H9 (cell line): ENCODE data around the gene NXPH3. TPM values are rescaled to one million over a fixed set of nuclear protein-coding genes. Genes with fewer than 3 reads are reported as not detected.

Experiments
- DNase-seq: peaks from one replicate; pipeline ENCODE4 v3.0.0-alpha.2; 2017
- H2AFZ ChIP-seq: one replicate; pipeline ENCODE4 v1.6.1; 2013; ENCODE audit warnings: mild to moderate bottlenecking, low read length, control low read depth, moderate library complexity
- H2AK5ac ChIP-seq: 2 replicates; pipeline ENCODE4 v1.6.1; 2013; ENCODE audit warnings: low read length, control low read depth, mixed read lengths; ENCODE audit not compliant: insufficient read length
- H2BK120ac ChIP-seq: one replicate; pipeline ENCODE4 v1.6.1; 2013; ENCODE audit warnings: low read depth, mild to moderate bottlenecking, low read length, control low read depth, inconsistent platforms; ENCODE audit not compliant: poor library complexity, severe bottlenecking
- H2BK12ac ChIP-seq: 2 replicates; pipeline ENCODE4 v1.6.1; 2013; ENCODE audit warnings: low read length, control low read depth, mixed read lengths, low read depth; ENCODE audit not compliant: insufficient read length
- H2BK15ac ChIP-seq: 2 replicates; pipeline ENCODE4 v1.6.1; 2013; ENCODE audit warnings: low read depth, low read length, control low read depth
- H2BK20ac ChIP-seq: one replicate; pipeline ENCODE4 v1.6.1; 2013; ENCODE audit warnings: low read depth, mild to moderate bottlenecking, low read length, control low read depth, inconsistent platforms; ENCODE audit not compliant: poor library complexity, severe bottlenecking
- H2BK5ac ChIP-seq: 2 replicates; pipeline ENCODE4 v1.6.1; 2013; ENCODE audit warnings: low read length, control low read depth, mixed read lengths; ENCODE audit not compliant: insufficient read length
- H3K14ac ChIP-seq: 2 replicates; pipeline ENCODE4 v1.6.1; 2013; ENCODE audit warnings: low read length, control low read depth; ENCODE audit not compliant: insufficient read depth
- H3K18ac ChIP-seq: 2 replicates; pipeline ENCODE4 v1.6.1; 2013; ENCODE audit warnings: low read depth, mild to moderate bottlenecking, mixed read lengths, low read length, control low read depth; ENCODE audit not compliant: insufficient read length
- H3K23ac ChIP-seq: 2 replicates; pipeline ENCODE4 v1.6.1; 2013; ENCODE audit warnings: low read length, control low read depth, mixed read lengths, low read depth; ENCODE audit not compliant: insufficient read length
- H3K23me2 ChIP-seq: 2 replicates; pipeline ENCODE4 v1.6.1; 2013; ENCODE audit warnings: low read depth, mild to moderate bottlenecking, mixed read lengths, low read length, control low read depth; ENCODE audit not compliant: insufficient read length, poor library complexity, severe bottlenecking
- H3K27ac ChIP-seq: 2 replicates; pipeline ENCODE4 v1.5.1; 2013; ENCODE audit warnings: low read length, control low read depth, mixed read lengths, low read depth; ENCODE audit not compliant: insufficient read length
- H3K27me3 ChIP-seq: 2 replicates; pipeline ENCODE4 v1.6.1; 2013; ENCODE audit warnings: low read length, control low read depth, inconsistent platforms; ENCODE audit not compliant: insufficient read depth
- H3K4ac ChIP-seq: 2 replicates; pipeline ENCODE4 v1.6.1; 2013; ENCODE audit warnings: low read depth, mild to moderate bottlenecking, control low read depth, inconsistent platforms, low read length, moderate library complexity
- H3K4me1 ChIP-seq: 2 replicates; pipeline ENCODE4 v1.6.1; 2013; ENCODE audit warnings: low read length, control low read depth, inconsistent platforms; ENCODE audit not compliant: insufficient read depth
- H3K4me2 ChIP-seq: 2 replicates; pipeline ENCODE4 v1.6.1; 2013; ENCODE audit warnings: low read length, control low read depth, mixed read lengths; ENCODE audit not compliant: insufficient read length, insufficient read depth
- H3K56ac ChIP-seq: 2 replicates; pipeline ENCODE4 v1.6.1; 2013; ENCODE audit warnings: low read depth, mild to moderate bottlenecking, mixed read lengths, low read length, control low read depth; ENCODE audit not compliant: insufficient read length
- H3K79me1 ChIP-seq: 2 replicates; pipeline ENCODE4 v1.6.1; 2013; ENCODE audit warnings: low read depth, mild to moderate bottlenecking, moderate library complexity, low read length, control low read depth, inconsistent platforms; ENCODE audit not compliant: insufficient read depth, poor library complexity, severe bottlenecking
- H3K79me2 ChIP-seq: 2 replicates; pipeline ENCODE4 v1.6.1; 2013; ENCODE audit warnings: low read length, control low read depth, inconsistent platforms; ENCODE audit not compliant: insufficient read depth
- H3K9ac ChIP-seq: 2 replicates; pipeline ENCODE4 v1.6.1; 2013; ENCODE audit warnings: low read length, control low read depth, mixed read lengths; ENCODE audit not compliant: insufficient read length; ENCODE audit errors: extremely low read depth
- H3K9me3 ChIP-seq: one replicate; pipeline ENCODE4 v1.6.1; 2013; ENCODE audit warnings: low read depth, low read length, inconsistent platforms; ENCODE audit not compliant: control insufficient read depth
- H3T11ph ChIP-seq: one replicate; pipeline ENCODE4 v1.6.1; 2013; ENCODE audit warnings: mild to moderate bottlenecking, low read length, control low read depth, inconsistent platforms
- H4K20me1 ChIP-seq: one replicate; pipeline ENCODE4 v1.6.1; 2013; ENCODE audit not compliant: control insufficient read depth, insufficient read length, insufficient read depth
- H4K5ac ChIP-seq: 2 replicates; pipeline ENCODE4 v1.6.1; 2013; ENCODE audit warnings: low read depth, mild to moderate bottlenecking, mixed read lengths, low read length, control low read depth; ENCODE audit not compliant: insufficient read length
- H4K8ac ChIP-seq: replicated peaks from 2 replicates; pipeline ENCODE4 v1.6.1; 2013; ENCODE audit warnings: low read length, control low read depth, mixed read lengths, low read depth; ENCODE audit not compliant: insufficient read length
- H4K91ac ChIP-seq: 2 replicates; pipeline ENCODE4 v1.6.1; 2013; ENCODE audit warnings: low read depth, mild to moderate bottlenecking, moderate library complexity, mixed read lengths, low read length, control low read depth; ENCODE audit not compliant: insufficient read length
- H3K27ac Mint-ChIP-seq, 3 experiments: 2 replicates in 2 of 3; 3 replicates in 1 of 3; pipeline ENCODE4 v1.8.0; 2020 to 2021; ENCODE audit warnings: mixed read lengths in 3 of 3, mild to moderate bottlenecking in 1 of 3, moderate library complexity in 1 of 3
- H3K27me3 Mint-ChIP-seq: 2 replicates; pipeline ENCODE4 v1.8.0; 2021; ENCODE audit warnings: low read depth, mild to moderate bottlenecking, moderate library complexity, mixed read lengths
- H3K36me3 Mint-ChIP-seq, 3 experiments: 2 replicates in 2 of 3; 3 replicates in 1 of 3; pipeline ENCODE4 v1.8.0; 2020 to 2021; ENCODE audit warnings: low read depth in 3 of 3, mixed read lengths in 3 of 3; ENCODE audit not compliant: insufficient read depth in 1 of 3
- H3K4me1 Mint-ChIP-seq, 2 experiments: 2 replicates each; pipeline ENCODE4 v1.8.0; 2020; ENCODE audit warnings: mixed read lengths in 2 of 2
- H3K4me3 Mint-ChIP-seq, 2 experiments: 2 replicates in 1 of 2; 3 replicates in 1 of 2; pipeline ENCODE4 v1.8.0; 2020 to 2021; ENCODE audit warnings: mild to moderate bottlenecking in 2 of 2, mixed read lengths in 2 of 2, moderate library complexity in 1 of 2
- H3K9me3 Mint-ChIP-seq, 2 experiments: 2 replicates in 1 of 2; 3 replicates in 1 of 2; pipeline ENCODE4 v1.8.0; 2020; ENCODE audit warnings: mild to moderate bottlenecking in 2 of 2, mixed read lengths in 2 of 2, moderate library complexity in 1 of 2
- CTCF ChIP-seq: fragments of 200-600 bp; sonication (generic); conservative IDR thresholded peaks from 3 replicates; pipeline ENCODE4 v1.8.0; 2021; ENCODE audit warnings: antibody characterized with exemption, mild to moderate bottlenecking
- WGBS: extraction: QIAGEN DNeasy Blood & Tissue Kit; methylation state at CpG from one replicate; pipeline ENCODE4 v1.1.7; 2013; ENCODE audit warnings: missing lambda C conversion rate, low lambda C conversion rate, mixed read lengths; ENCODE audit not compliant: insufficient read length; ENCODE audit errors: extremely low coverage; 5-methylcytosine and 5-hydroxymethylcytosine counted together
- total RNA-seq: library from RNA; stranded (reverse); gene quantifications from 2 replicates; pipeline ENCODE4 v1.2.1, GENCODE V29; 2021

NXPH3 gene
- total RNA-seq, 1 experiment from 2014 or later, result 1.3 TPM

GRCh38 chr17:49548051-49548505 lies 27.6 kb upstream of the NXPH3 start:
- Histone ChIP-seq H3K79me1 (no peaks in the 10 kb centered on the region), H3K56ac (no peak overlapping the region), H4K91ac (no peak overlapping the region), H3K4me1 (no peaks in the 10 kb centered on the region), H3K27ac (no peak overlapping the region), H3K14ac (no peak overlapping the region), H2AFZ (no peak overlapping the region), H2BK15ac (no peak overlapping the region), H3K4me2 (no peak overlapping the region), H3K79me2 (no peaks in the 10 kb centered on the region), H2BK20ac (no peak overlapping the region), H3K18ac (no peak overlapping the region), H3K23me2 (no peaks in the 10 kb centered on the region), H3K4ac (no peak overlapping the region), H2AK5ac (no peak overlapping the region), H2BK12ac (no peak overlapping the region), H3K23ac (no peak overlapping the region), H3K9me3 (no peaks in the 10 kb centered on the region), H4K5ac (no peak overlapping the region), H4K20me1 (no peaks in the 10 kb centered on the region), H4K8ac (no peak overlapping the region), H2BK5ac (no peak overlapping the region), H3T11ph (no peak overlapping the region), H3K27me3 (no peaks in the 10 kb centered on the region), H3K9ac (no peak overlapping the region), H2BK120ac (no peak overlapping the region)
- no CpG with 5 or more reads among the region's 12 CpGs for WGBS
- DNase-seq, result no peak
- peaks cover 9% of the 10 kb centered on the region for H3K27me3 Mint-ChIP-seq
- H3K4me3 Mint-ChIP-seq, result no peak overlapping the region
- peaks cover 45 to 49% of the 10 kb centered on the region in 2 experiments for H3K4me1 Mint-ChIP-seq
- peaks cover 0 to 5% (median 3%) of the 10 kb centered on the region in 3 experiments; a peak in 3 of 7 replicates for H3K36me3 Mint-ChIP-seq
- TF ChIP-seq CTCF, result no peak
- H3K9me3 Mint-ChIP-seq, result no peaks in the 10 kb centered on the region
- no peak overlapping the region; a peak in 1 of 7 replicates for H3K27ac Mint-ChIP-seq
